WTC11 (cell line): ENCODE results near the gene FITM1.

ENCODE experiments used
- CBFB ChIP-seq: sonication (generic); formaldehyde crosslinking; IDR thresholded peaks from 2 replicates; pipeline ENCODE4 v1.8.1; 2022; ENCODE audit warnings: mild to moderate bottlenecking, low read depth, missing genetic modification reagents
- JUN ChIP-seq: sonication (generic); formaldehyde crosslinking; IDR thresholded peaks from 2 replicates; pipeline ENCODE4 v1.8.0; 2023; ENCODE audit warnings: mild to moderate bottlenecking, missing genetic modification reagents
- NR1H2 ChIP-seq: sonication (generic); formaldehyde crosslinking; IDR thresholded peaks from 2 replicates; pipeline ENCODE4 v1.9.0; 2021; ENCODE audit warnings: mild to moderate bottlenecking, moderate library complexity, missing genetic modification reagents
- ZNF121 ChIP-seq: sonication (generic); formaldehyde crosslinking; IDR thresholded peaks from 2 replicates; pipeline ENCODE4 v1.8.0; 2023; ENCODE audit warnings: missing genetic modification reagents
- ZNF396 ChIP-seq: fragments of 250-450 bp; sonication (Bioruptor Pico); IDR thresholded peaks from 2 replicates; pipeline ENCODE4 v1.8.0; 2021; ENCODE audit warnings: mild to moderate bottlenecking, moderate library complexity, borderline replicate concordance

DNA sequence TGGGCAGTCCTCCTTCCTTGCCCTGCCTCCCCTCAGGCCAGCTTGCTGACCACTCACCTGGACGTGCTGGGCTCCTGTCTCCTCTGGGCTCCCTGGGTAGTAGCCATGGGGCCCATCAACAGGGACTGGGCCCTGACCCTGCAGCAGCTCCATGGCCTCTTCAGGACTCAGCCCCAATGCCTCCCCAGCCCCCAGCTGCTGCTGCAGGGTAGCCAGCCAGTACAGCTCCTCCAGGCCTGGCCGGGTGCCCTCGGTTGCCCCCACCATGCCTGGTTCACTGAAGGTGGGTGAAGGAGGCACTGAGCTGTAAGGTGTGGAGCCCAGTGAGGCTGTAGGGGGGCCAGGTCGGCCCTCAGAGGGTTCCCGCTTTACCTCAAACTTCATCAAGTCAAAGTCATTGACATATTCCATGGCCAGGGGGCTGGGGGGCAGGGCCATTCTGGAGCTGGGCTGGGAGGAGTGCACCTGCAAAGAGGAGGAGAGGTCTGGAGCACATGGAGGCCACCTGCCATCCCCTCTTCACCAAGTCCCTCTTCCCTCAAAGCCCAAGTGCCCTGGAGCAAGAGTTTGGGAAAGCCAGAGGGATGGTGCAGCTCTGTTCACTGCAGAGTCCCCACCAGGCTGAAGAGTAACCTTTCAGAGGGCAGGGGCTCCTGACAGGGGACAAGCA lies 47.9 kb upstream of the FITM1 start:
- TF ChIP-seq JUN: no peak
- no peak for TF ChIP-seq CBFB (CRISPR knock-in tag)
- no peak for TF ChIP-seq ZNF396
- TF ChIP-seq NR1H2 (CRISPR knock-in tag): no peak
- TF ChIP-seq ZNF121 (CRISPR knock-in tag): no peak
